IMR-90 (cell line): Measurements from ENCODE around the gene DIAPH2. TPM values are rescaled to one million over a fixed set of nuclear protein-coding genes. Genes with fewer than 3 reads are reported as not detected.

Experiments used
- ATAC-seq: fragments of 200-7000 bp; cut with Tn5 transposase; 2 replicates; pipeline ENCODE4 v1.9.1; 2020; ENCODE audit warnings: low read depth, mild to moderate bottlenecking, moderate library complexity
- BruUV-seq: library from RNA; stranded (reverse); fragments of 400-500 nt; replicated peaks from 2 replicates; lab custom pipeline; 2021; lab: Mats Ljungman, UMichigan
- CTCF ChIA-PET: fragments of 300-600 bp; formaldehyde crosslinking; extraction: SDS; loops from one replicate; lab custom pipeline; 2021; ENCODE audit warnings: antibody characterized with exemption; lab: Yijun Ruan, JAX
- POLR2A ChIA-PET: fragments of 300-600 bp; sonication (Branson Sonifier 250); formaldehyde crosslinking; loops from one replicate; lab custom pipeline; 2022; ENCODE audit warnings: antibody characterized with exemption; ENCODE audit not compliant: unreplicated experiment; lab: Charles Lee
- DNase-seq: peaks from one replicate; pipeline ENCODE4 v3.0.0; 2013
- H2AFZ ChIP-seq: replicated peaks from 2 replicates; pipeline ENCODE3; 2013; ENCODE audit warnings: low read length, mild to moderate bottlenecking; ENCODE audit not compliant: poor library complexity
- H2AK5ac ChIP-seq: 2 replicates; pipeline ENCODE4 v1.6.1; 2013; ENCODE audit warnings: low read depth, low read length, inconsistent platforms
- H2AK9ac ChIP-seq: replicated peaks from 2 replicates; pipeline ENCODE3; 2013; ENCODE audit warnings: mild to moderate bottlenecking, low read depth, low read length, moderate library complexity; ENCODE audit not compliant: poor library complexity
- H2BK120ac ChIP-seq: 2 replicates; pipeline ENCODE4 v1.6.1; 2013; ENCODE audit warnings: low read depth, low read length, inconsistent platforms
- H2BK15ac ChIP-seq: 3 replicates; pipeline ENCODE4 v1.6.1; 2013; ENCODE audit warnings: low read depth, low read length, inconsistent platforms
- H2BK20ac ChIP-seq: 2 replicates; pipeline ENCODE4 v1.6.1; 2013; ENCODE audit warnings: low read depth, mild to moderate bottlenecking, inconsistent platforms, low read length, moderate library complexity
- H2BK5ac ChIP-seq: 2 replicates; pipeline ENCODE4 v1.6.1; 2013; ENCODE audit warnings: mild to moderate bottlenecking, low read depth, low read length, inconsistent platforms; ENCODE audit not compliant: poor library complexity, severe bottlenecking
- H3K14ac ChIP-seq: replicated peaks from 2 replicates; pipeline ENCODE4 v1.6.1; 2013; ENCODE audit warnings: low read depth, low read length, inconsistent platforms
- H3K18ac ChIP-seq: 2 replicates; pipeline ENCODE4 v1.6.1; 2013; ENCODE audit warnings: low read depth, low read length, control low read depth
- H3K23ac ChIP-seq: 2 replicates; pipeline ENCODE4 v1.6.1; 2013; ENCODE audit warnings: low read depth, low read length, inconsistent platforms
- H3K27ac ChIP-seq: 2 replicates; pipeline ENCODE4 v1.5.1; 2013; ENCODE audit warnings: mild to moderate bottlenecking, control low read depth, low read length; ENCODE audit not compliant: insufficient read depth
- H3K27me3 ChIP-seq: 2 replicates; pipeline ENCODE4 v1.6.1; 2013; ENCODE audit warnings: low read length; ENCODE audit not compliant: control insufficient read depth, insufficient read depth
- H3K36me3 ChIP-seq: 2 replicates; pipeline ENCODE4 v1.6.1; 2013; ENCODE audit warnings: low read length, mixed read lengths; ENCODE audit not compliant: control insufficient read depth, insufficient read depth
- H3K4ac ChIP-seq: 2 replicates; pipeline ENCODE4 v1.6.1; 2013; ENCODE audit warnings: low read depth, low read length, inconsistent platforms
- H3K4me1 ChIP-seq: 2 replicates; pipeline ENCODE4 v1.6.1; 2013; ENCODE audit warnings: low read length, mixed read lengths; ENCODE audit not compliant: control insufficient read depth, insufficient read depth
- H3K4me2 ChIP-seq: 2 replicates; pipeline ENCODE4 v1.6.1; 2013; ENCODE audit warnings: low read depth, mild to moderate bottlenecking, control low read depth, low read length, moderate library complexity
- H3K4me3 ChIP-seq: 2 replicates; pipeline ENCODE4 v1.5.1; 2013; ENCODE audit warnings: low read depth, mild to moderate bottlenecking, control low read depth, low read length, moderate library complexity; ENCODE audit not compliant: insufficient read depth
- H3K56ac ChIP-seq: 2 replicates; pipeline ENCODE4 v1.6.1; 2013; ENCODE audit warnings: low read length, inconsistent platforms; ENCODE audit not compliant: insufficient read depth; ENCODE audit errors: extremely low read depth
- H3K79me1 ChIP-seq, 2 experiments: 2 replicates each; pipeline ENCODE4 v1.6.1; 2013; ENCODE audit warnings: low read length in 2 of 2, inconsistent platforms in 1 of 2, low read depth in 1 of 2
- H3K9ac ChIP-seq: 2 replicates; pipeline ENCODE4 v1.6.1; 2013; ENCODE audit warnings: low read depth, low read length, control low read depth
- H3K9me1 ChIP-seq: 2 replicates; pipeline ENCODE4 v1.6.1; 2013; ENCODE audit warnings: low read length, inconsistent platforms; ENCODE audit not compliant: insufficient read depth
- H3K9me3 ChIP-seq: 2 replicates; pipeline ENCODE4 v1.6.1; 2013; ENCODE audit warnings: low read length; ENCODE audit not compliant: control insufficient read depth, insufficient read depth
- H4K20me1 ChIP-seq: 2 replicates; pipeline ENCODE4 v1.6.1; 2013; ENCODE audit warnings: low read length, inconsistent platforms; ENCODE audit not compliant: insufficient read depth
- H4K5ac ChIP-seq: 2 replicates; pipeline ENCODE4 v1.6.1; 2013; ENCODE audit warnings: mild to moderate bottlenecking, low read depth, low read length, control low read depth
- H4K8ac ChIP-seq, 2 experiments: 2 replicates each; pipeline ENCODE4 v1.6.1; 2013; ENCODE audit warnings: low read depth in 2 of 2, low read length in 2 of 2, control low read depth in 1 of 2, inconsistent platforms in 1 of 2
- H4K91ac ChIP-seq: 2 replicates; pipeline ENCODE4 v1.6.1; 2013; ENCODE audit warnings: low read depth, low read length, inconsistent platforms; ENCODE audit not compliant: insufficient read depth
- RFX5 ChIP-seq: IDR thresholded peaks from 2 replicates; pipeline ENCODE4 v1.8.0; 2012; ENCODE audit warnings: low read depth, mild to moderate bottlenecking, low read length, moderate library complexity
- WGBS, 2 experiments: methylation state at CpG; one replicate each; pipeline versions ENCODE4 v1.1.5 to v1.1.7; 2013; ENCODE audit warnings: missing lambda C conversion rate in 2 of 2; ENCODE audit not compliant: insufficient read length in 1 of 2; ENCODE audit errors: extremely low coverage in 2 of 2; 5-methylcytosine and 5-hydroxymethylcytosine counted together
- dilution Hi-C: fragments of 300-500 bp; cut with HindIII; formaldehyde crosslinking; loops from one replicate; pipeline ENCODE4 v1.14.3; 2018; ENCODE audit warnings: low sequenced_read_pairs; ENCODE audit not compliant: unreplicated experiment
- in situ Hi-C: fragments of 300-500 bp; cut with MboI; formaldehyde crosslinking; loops from 3 replicates; pipeline ENCODE4 v1.14.3; 2019; ENCODE audit warnings: low sequenced_read_pairs, inconsistent platforms, mixed read lengths
- intact Hi-C: fragments of 100-400 bp; cut with micrococcal nuclease; formaldehyde crosslinking; loops from 2 replicates; pipeline ENCODE4 v1.10.0; 2022
- polyA plus RNA-seq, 3 experiments: library from polyadenylated mRNA; depleted of rRNA; stranded (reverse); fragments of >200 nt; gene quantifications; 2 replicates each; pipeline ENCODE4 v1.2.3, GENCODE V29; 2012; ENCODE audit warnings: low replicate concordance in 1 of 3
- total RNA-seq: library from RNA; depleted of rRNA; stranded (reverse); fragments of >200 nt; gene quantifications from 2 replicates; pipeline ENCODE4 v1.2.3, GENCODE V29; 2012

The DIAPH2 gene
- total and polyA plus RNA-seq, 2 of the 4 experiments (the other 2 are of a cell fraction): 3.6 to 19.9 TPM

GRCh38 chrX:96989830-96990571, 305.4 kb downstream of the DIAPH2 start:
- Histone ChIP-seq H3K36me3 (no peaks in the 10 kb centered on the region), H2AK5ac (no peak overlapping the region), H3K4me1 (no peaks in the 10 kb centered on the region), H2BK15ac (no peak overlapping the region), H3K4ac (no peak overlapping the region), H3K27ac (no peak overlapping the region), H3K56ac (no peak overlapping the region), H4K8ac (no peak overlapping the region), H3K9ac (no peak overlapping the region), H3K9me3 (no peaks in the 10 kb centered on the region), H3K23ac (no peak overlapping the region), H3K18ac (no peak overlapping the region), H3K27me3 (no peaks in the 10 kb centered on the region), H3K79me1 (no peaks in the 10 kb centered on the region), H3K4me2 (no peak overlapping the region), H2BK20ac (no peak overlapping the region), H4K20me1 (no peaks in the 10 kb centered on the region), H2AFZ (no peak overlapping the region), H2AK9ac (no peak overlapping the region), H3K9me1 (no peaks in the 10 kb centered on the region), H2BK120ac (no peak overlapping the region), H3K14ac (no peak overlapping the region), H2BK5ac (no peak overlapping the region), H4K5ac (no peak overlapping the region), H4K91ac (no peak overlapping the region), H3K4me3 (no peak overlapping the region)
- no peak for ATAC-seq
- no TSS peak for BruUV-seq
- POLR2A ChIA-PET: no interaction called here
- TF ChIP-seq RFX5: no peak
- DNase-seq: no peak
- 100% methylated on average over 2 of the region's 5 CpGs; no CpG with 5 or more reads in 1 of the 2 experiments for WGBS, 2 experiments
- in situ Hi-C loops: no loop called here
- intact Hi-C loops: no loop called here
- CTCF ChIA-PET: no interaction called here
- dilution Hi-C loops: no loop called here
